NCI-H1436 treated with DMSO at 0.1 percent for 48 hours (cell line): ENCODE results near the gene GALNTL6.

Source experiments
- DNase-seq: peaks from one replicate; lab custom pipeline; 2025; lab: John Stamatoyannopoulos, UW

The GALNTL6 gene

DNA sequence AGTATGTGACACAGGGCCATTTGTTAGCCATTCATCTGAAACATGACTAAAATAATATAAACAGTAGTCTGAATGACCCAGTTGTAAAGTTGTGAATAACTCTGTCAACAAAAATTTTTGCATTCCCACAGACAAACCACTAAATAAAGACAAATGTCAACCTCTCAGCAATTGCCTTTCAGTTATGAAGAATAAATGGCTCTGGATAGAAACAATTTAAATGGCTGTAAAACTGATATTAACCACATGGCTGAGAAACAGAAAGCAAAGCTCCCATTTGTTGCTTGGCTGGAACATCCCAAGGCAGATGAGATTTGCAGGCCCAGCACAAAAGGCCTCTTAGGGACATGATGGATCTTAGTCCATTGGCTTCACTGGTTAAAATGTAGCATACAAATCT, 296.3 kb downstream of the GALNTL6 start:
- DNase-seq, result no peak

- DNase-seq, result no peak
These were observed 311.6 kb downstream of the GALNTL6 start for GRCh38 chr4:172124656-172125308.

- DNase-seq, result no peak
These were observed 312.2 kb downstream of the GALNTL6 start for GRCh38 chr4:172125443-172125842.

DNA sequence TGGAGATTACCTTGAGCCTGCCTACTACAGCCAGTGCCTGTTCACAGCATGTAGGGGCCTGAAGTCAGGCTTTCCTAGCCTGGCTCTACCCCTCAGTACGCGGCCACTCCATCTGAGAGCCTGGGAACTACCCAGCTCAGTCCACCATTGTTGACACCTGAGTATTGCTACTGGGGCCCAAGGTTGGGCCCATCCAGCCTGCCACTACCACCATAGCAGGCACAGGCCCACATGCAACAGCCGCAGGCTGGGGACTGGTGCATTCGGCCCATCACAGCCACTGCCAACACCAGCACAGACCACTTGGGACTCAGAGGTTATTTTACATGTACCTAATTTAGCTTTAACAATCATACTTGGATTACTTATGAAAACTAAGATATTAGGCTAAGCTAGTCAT, 314.0 kb downstream of the GALNTL6 start:
- no peak for DNase-seq

DNA sequence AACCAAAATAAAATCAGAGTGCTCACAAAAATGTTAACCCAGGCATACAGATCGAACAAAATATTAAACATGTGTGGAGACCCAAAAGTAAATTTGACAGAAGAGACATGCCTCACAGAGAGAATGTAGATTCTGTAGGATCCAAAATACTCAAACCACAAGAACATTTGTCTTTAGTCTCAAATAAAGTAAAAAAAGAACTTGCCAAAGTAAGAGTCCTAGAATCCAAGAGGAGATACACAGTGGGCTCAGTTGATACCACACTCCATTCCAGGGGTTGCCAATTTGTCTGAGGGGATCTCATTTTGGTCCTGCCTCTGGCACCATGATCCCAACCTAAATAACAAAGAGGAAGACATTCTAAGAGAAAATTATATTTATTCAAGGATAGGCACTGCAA, 316.4 kb downstream of the GALNTL6 start:
- no peak for DNase-seq

DNA sequence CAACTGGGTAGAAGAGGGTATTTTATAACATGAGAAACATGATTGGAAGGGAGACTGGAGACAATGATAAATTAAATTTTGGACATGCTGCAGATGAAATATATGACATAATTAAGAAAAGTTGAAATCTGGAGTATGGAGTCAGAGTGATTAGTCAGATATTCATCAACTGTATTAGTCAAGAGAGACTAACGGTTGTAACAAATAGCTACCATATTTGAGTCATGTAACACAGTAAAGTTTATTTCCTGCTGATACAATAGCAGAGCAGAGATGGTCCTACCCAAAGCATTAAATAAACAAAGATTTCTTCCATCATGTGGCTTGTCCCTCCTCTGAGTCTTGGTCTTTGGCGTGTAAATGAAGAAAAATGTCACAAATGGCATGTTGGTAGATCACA, 321.3 kb downstream of the GALNTL6 start:
- DNase-seq, result no peak

DNA sequence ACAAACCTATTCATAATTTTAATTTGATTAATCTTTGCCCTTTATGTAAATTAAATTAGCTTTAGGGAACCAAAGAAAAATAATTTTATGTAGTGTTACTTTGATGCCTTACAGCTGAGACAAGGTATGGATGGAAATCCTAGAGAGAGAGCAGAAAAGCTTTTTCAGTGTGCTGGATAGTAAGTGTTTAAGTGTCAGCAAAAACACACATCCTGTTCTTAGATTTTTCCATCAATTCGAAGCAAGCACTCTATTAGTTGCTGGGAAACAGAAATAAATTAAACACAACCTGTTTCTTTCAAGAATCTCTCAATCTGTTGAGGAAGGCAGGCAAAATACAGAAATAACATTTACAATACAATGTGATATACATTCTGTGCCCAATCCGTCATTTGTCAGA, 327.8 kb downstream of the GALNTL6 start:
- peak; percentile 39 for DNase-seq

DNA sequence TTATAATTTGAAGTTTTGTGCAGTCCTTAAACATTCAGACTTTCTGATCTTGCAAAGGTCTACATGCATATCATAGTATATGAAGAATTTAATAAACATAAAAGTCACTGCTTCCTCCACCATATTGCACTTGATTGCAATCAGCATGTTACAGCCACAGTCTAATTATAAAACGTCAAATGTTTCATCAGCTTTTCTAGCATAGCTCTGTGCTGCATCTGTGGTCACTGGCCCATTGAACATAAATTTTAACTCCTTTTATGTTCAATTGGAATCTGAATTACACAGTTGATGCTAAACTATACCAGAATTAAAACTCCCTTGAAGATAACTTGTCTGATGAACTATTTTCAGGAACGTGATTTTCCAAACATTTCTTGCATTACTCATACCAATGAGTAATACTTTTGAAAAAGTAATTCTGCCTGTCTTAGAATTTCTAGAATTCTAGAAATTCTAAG, 329.1 kb downstream of the GALNTL6 start:
- no peak for DNase-seq

- no peak for DNase-seq
These were observed 330.6 kb downstream of the GALNTL6 start for GRCh38 chr4:172143605-172144314.

DNA sequence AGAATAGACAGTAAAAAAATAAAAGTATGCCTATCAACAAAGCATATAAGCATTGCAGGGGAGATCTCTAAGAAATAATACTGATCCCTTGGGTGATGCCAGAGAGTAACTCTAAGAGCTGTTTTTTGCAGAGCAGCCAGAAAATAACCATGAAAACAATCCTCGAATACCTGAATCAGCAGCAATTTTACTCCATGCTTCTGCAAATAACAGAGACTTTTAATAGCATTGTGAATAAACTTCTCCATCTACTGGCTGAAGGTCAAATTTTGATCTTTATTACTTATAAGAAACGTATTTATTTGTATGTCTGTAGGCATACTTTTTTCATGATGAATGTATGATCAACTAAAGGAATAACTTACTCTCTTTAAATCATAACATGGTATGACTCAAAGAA, 334.5 kb downstream of the GALNTL6 start:
- DNase-seq, result no peak

DNA sequence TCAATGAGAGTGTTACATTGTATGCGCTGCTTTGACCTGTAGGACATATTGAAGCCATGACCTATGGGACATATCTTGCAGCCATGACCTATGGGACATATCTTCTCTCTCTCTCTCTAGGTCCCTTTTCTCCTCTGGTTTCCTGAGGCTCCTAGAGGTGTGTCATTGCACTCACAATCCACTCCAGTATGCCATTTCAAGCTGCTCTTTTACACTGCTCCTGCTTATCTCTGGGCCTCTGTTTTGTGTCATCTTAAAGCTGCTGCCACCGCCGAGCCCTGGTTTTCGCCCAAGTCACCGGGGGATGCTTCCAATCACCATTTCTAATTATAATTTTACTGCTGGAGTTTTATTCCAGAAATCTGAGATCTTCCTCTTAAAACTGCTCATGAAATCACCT, 336.1 kb downstream of the GALNTL6 start:
- no peak for DNase-seq

DNA sequence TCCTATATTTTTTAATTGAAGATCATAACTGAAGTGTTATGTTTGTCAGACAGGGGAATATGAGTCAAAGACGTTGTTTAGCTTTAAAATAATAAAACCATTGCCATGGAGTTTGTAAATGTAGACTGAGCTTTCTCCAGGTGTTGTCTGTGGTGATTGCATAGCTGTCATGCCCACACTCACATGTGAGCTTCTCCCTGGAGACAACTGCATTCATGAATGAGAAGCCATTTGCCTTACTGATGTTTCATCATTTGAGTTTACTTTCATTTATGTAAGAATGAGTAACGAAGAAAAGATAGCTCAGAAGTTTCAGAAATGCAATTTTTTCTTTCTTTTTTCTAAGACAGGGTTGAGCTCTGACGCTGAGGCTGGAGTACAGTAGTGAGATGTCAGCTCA, 339.1 kb downstream of the GALNTL6 start:
- no peak for DNase-seq

DNA sequence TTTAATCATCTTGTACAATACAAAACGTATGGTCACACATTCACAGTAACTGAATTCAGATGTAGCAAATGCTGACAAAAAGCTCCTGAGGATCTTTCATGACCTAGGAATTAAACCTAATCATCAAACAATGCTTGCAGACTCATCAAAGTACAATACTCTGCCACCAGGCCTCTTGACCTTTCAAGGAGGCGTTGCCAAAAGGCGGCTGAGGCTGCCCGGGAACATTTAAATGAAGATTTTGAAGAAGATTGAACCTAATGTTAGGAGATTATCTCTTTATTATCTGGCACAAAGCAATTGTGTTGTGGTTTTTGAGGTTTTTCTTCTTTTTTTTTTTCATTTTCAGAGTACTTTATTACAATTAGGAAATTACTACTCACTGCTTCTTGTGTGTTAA, 340.5 kb downstream of the GALNTL6 start:
- no peak for DNase-seq

DNA sequence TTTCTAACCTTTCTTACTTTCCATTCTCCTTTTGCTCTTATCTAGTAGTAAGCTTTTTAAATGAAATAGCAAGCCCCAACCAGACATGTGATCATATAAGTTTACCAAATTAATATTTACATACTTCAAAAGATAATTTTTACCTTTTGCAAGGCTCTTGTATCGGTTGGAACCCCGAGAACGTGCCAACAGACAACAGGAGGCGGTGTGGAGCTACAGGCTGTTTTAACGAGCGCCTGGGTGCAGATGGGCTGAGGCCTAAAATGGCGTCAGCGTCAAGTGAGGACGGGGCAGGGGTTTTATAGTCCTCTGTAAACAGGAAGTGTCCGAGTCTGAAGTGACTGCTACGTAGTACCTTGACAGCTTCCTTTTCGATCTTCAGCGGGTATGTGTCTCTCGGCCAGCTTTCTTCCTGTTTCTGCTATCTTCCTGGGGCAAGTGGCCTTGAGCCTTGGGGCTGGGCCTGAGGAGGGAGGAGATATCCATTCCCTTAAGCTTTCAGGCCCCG, 342.7 kb downstream of the GALNTL6 start:
- no peak for DNase-seq

- no peak for DNase-seq
These were observed 344.7 kb downstream of the GALNTL6 start for GRCh38 chr4:172157946-172158345.

DNA sequence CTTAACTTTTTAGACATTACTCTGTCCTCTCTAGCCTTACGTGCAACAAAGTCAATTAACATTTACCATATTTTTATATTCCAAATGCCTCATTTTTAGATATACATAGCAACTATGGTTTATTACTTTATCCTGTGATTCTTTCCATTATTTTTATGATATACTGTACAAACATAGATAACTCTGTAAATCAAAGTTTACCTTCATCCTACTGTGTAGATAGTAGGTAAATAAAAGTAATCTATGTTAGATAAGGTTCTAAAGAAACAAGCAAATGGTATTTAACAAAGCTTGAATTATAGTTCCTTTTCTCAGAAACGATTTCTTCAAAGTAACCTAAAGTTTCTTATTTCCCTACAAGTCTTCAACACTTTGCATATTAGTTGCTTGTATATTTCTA, 350.0 kb downstream of the GALNTL6 start:
- no peak for DNase-seq

- no peak for DNase-seq
These were observed 355.7 kb downstream of the GALNTL6 start for GRCh38 chr4:172168888-172169287.

DNA sequence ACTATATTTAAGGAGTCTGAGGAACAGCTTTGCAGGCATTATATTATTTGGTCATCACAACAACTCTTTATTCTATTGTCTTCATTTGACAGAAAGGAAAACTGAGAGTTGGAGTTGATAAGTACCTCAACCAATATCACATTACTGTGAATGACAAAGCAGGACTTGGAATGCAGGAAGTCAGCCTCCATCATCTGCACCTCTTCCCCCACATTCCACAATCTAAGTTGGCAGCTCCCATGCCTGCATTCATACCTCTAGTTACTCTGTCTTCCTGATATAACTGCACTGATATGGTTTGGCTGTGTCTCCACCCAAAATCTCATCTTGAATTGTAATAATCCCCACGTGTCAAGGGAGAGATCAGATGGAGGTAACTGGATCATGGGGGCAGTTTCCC, 356.7 kb downstream of the GALNTL6 start:
- no peak for DNase-seq

DNA sequence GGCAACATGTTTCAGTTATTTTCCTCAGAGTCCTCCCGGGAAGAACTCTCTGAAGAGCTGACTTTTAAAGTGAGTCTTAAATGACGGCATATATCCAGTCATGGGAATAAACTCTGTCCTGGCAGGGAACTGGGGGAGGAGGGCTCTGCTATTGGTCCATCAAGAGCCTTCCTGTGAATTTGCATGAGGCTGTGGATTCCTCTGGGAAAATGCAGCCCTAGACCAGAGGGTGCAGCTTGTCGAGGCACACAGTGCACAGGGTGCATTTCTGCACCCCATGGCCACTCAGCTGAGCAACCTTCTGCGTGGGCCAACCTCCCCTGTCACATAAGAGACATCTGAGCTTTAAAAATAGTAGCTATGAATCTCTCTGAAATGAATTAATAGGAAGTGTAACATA, 360.0 kb downstream of the GALNTL6 start:
- no peak for DNase-seq

- DNase-seq, result no peak
These were observed 364.2 kb downstream of the GALNTL6 start for GRCh38 chr4:172177382-172177781.

DNA sequence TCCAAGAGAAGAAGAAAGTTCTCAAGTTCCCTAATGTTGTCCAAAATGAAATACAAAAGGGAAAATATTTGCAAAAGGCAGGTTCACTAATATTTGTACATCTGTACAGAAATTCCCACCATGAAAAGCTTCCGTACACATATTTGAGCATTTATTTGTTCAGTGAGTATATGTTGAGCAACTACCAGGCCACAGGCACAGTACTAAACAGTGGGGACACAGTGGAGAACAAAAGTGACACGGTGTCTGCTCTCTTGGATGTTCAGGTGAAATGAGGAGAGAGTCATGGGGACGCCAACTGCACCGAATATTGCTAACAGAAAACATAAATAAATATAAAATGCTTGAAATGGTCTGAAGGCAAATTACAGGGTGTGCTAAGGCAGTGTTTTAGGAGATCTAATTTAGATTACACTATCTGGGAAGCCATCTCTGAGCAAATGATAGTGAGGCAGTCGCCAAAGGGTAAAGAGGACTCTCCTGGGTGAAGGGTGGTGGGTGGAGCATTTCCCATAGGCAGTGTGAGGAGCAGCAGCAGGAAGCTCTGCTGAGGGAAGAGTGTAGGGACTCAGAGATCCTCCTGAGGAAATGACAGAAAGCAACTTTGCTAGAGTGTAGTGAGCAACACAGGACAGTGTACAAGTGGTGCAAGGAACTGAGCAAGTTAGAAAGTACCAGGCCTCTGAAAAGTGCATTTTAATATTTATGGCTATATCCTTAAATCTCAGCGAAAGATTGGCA, 375.2 kb downstream of the GALNTL6 start:
- no peak for DNase-seq

GRCh38 chr4:172202480-172203076, 389.4 kb downstream of the GALNTL6 start:
- DNase-seq, result peak; percentile 32

DNA sequence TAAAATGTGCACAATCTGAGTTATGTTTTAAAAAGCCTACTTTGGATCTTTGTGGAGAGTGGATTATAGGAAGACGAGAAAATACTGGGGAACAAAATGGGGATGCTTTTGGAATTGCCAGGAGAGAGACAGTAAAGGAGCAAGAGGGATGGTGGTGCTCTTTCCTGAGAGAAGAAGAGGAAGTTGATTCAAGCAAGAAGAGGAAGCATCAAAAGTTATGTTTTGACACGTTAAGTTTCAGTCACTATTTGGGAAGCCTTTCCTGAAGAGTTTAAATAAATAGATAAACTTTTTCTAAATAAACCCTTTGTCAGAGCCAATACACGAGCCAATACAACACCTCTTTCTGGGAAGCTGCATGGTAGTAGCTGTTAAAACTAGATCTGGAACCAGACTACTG, 394.1 kb downstream of the GALNTL6 start:
- DNase-seq, result no peak
